GM18858 (cell line): ENCODE measurements around the gene SP3.

Source experiments
- ATAC-seq: cut with Tn5 transposase; IDR thresholded peaks from one replicate; pipeline ENCODE4 v1.9.1; 2021; ENCODE audit not compliant: unreplicated experiment

Gene SP3

GRCh38 chr2:173947131-173947530, 18.0 kb downstream of the SP3 start:
- no peak for ATAC-seq

- no peak for ATAC-seq
Measured at GRCh38 chr2:173943738-173944137, 21.4 kb downstream of the SP3 start.

GRCh38 chr2:173942861-173943523, 22.2 kb downstream of the SP3 start:
- ATAC-seq: no peak

- no peak for ATAC-seq
Measured at GRCh38 chr2:173941567-173941966, 23.6 kb downstream of the SP3 start.

- no peak for ATAC-seq
Measured at GRCh38 chr2:173940208-173941020, 24.8 kb downstream of the SP3 start.

GRCh38 chr2:173938700-173939384, 26.3 kb downstream of the SP3 start:
- ATAC-seq: no peak

- no peak for ATAC-seq
Measured at GRCh38 chr2:173935305-173935704, 29.9 kb downstream of the SP3 start.

- no peak for ATAC-seq
Measured at GRCh38 chr2:173934895-173935294, 30.3 kb downstream of the SP3 start.

GRCh38 chr2:173931751-173932150, 33.4 kb downstream of the SP3 start:
- no peak for ATAC-seq

GRCh38 chr2:173929441-173929840, 35.7 kb downstream of the SP3 start:
- no peak for ATAC-seq

GRCh38 chr2:173926875-173927274, 38.3 kb downstream of the SP3 start:
- ATAC-seq: no peak

- ATAC-seq: no peak
Measured at GRCh38 chr2:173924285-173924684, 40.9 kb downstream of the SP3 start.

- ATAC-seq: no peak
Measured at GRCh38 chr2:173922760-173923159, 42.4 kb downstream of the SP3 start.

GRCh38 chr2:173922068-173922467, 43.1 kb downstream of the SP3 start:
- ATAC-seq: no peak

GRCh38 chr2:173914055-173914927, 50.9 kb downstream of the SP3 start:
- no peak for ATAC-seq

- no peak for ATAC-seq
Measured at GRCh38 chr2:173909846-173910245, 55.3 kb downstream of the SP3 start.

- no peak for ATAC-seq
Measured at GRCh38 chr2:173906626-173907025, 58.5 kb downstream of the SP3 start.

GRCh38 chr2:173903601-173904394, 61.4 kb downstream of the SP3 start:
- no peak for ATAC-seq

- ATAC-seq: no peak
Measured at GRCh38 chr2:173898996-173899395, 66.2 kb downstream of the SP3 start.

- ATAC-seq: peak; percentile 91
Measured at GRCh38 chr2:173898178-173898668, 67.0 kb downstream of the SP3 start.
